HepG2 (cell line): ENCODE results near the gene NOTUM.

ENCODE experiments used
- CCAR2 ChIP-seq: fragments of 200-400 bp; formaldehyde crosslinking; optimal IDR thresholded peaks from 2 replicates; pipeline ENCODE3; 2018; ENCODE audit warnings: low read depth, mild to moderate bottlenecking, low read length, moderate library complexity
- FLYWCH1 ChIP-seq: sonication (generic); formaldehyde crosslinking; IDR thresholded peaks from 2 replicates; pipeline ENCODE4 v1.8.1; 2023; ENCODE audit warnings: mild to moderate bottlenecking, missing genetic modification reagents
- MAZ ChIP-seq, 2 experiments: sonication (generic) in 1 of 2; formaldehyde crosslinking in 1 of 2; IDR thresholded peaks; 2 replicates each; pipeline versions ENCODE4 v1.5.0 to v1.6.1; 2012 to 2020; ENCODE audit warnings: low read depth in 2 of 2, mild to moderate bottlenecking in 2 of 2, borderline replicate concordance in 1 of 2, improper control_type of control experiment in 1 of 2, low read length in 1 of 2, missing genetic modification reagents in 1 of 2, moderate library complexity in 1 of 2
- NONO ChIP-seq, 2 experiments: fragments of 450-650 bp in 1 of 2; sonication (generic) in 1 of 2; formaldehyde crosslinking in 1 of 2; IDR thresholded peaks in 1 of 2; conservative IDR thresholded peaks in 1 of 2; 2 replicates each; pipeline versions ENCODE4 v1.6.1 to v1.8.0; 2017 to 2022; ENCODE audit warnings: mild to moderate bottlenecking in 1 of 2, missing genetic modification reagents in 1 of 2, moderate library complexity in 1 of 2
- POLR2A ChIP-seq, 2 experiments: IDR thresholded peaks; 2 replicates each; pipeline ENCODE4 v1.6.1; 2011; ENCODE audit warnings: low read depth in 2 of 2, low read length in 2 of 2, mild to moderate bottlenecking in 1 of 2, moderate library complexity in 1 of 2; ENCODE audit not compliant: insufficient read depth in 1 of 2
- ZBTB8A ChIP-seq: sonication (generic); formaldehyde crosslinking; IDR thresholded peaks from 2 replicates; pipeline ENCODE4 v1.4.0; 2020; ENCODE audit warnings: mild to moderate bottlenecking, low read depth, missing genetic modification reagents, borderline replicate concordance
- ZFP36 ChIP-seq: fragments of 150-350 bp; IDR thresholded peaks from 2 replicates; pipeline ENCODE4 v1.6.1; 2018; ENCODE audit warnings: borderline replicate concordance, low read length, low read depth; ENCODE audit not compliant: partially characterized antibody
- TF ChIP-seq, protein P1 (sequence below): sonication (generic); formaldehyde crosslinking; IDR thresholded peaks from 2 replicates; pipeline ENCODE4 v1.5.0; 2020; ENCODE audit warnings: mild to moderate bottlenecking, missing genetic modification reagents, moderate library complexity
- TF ChIP-seq, protein P2 (sequence below): IDR thresholded peaks from 2 replicates; pipeline ENCODE4 v1.6.1; 2016; ENCODE audit warnings: missing compliant biosample characterization, missing genetic modification reagents, borderline replicate concordance

DNA sequence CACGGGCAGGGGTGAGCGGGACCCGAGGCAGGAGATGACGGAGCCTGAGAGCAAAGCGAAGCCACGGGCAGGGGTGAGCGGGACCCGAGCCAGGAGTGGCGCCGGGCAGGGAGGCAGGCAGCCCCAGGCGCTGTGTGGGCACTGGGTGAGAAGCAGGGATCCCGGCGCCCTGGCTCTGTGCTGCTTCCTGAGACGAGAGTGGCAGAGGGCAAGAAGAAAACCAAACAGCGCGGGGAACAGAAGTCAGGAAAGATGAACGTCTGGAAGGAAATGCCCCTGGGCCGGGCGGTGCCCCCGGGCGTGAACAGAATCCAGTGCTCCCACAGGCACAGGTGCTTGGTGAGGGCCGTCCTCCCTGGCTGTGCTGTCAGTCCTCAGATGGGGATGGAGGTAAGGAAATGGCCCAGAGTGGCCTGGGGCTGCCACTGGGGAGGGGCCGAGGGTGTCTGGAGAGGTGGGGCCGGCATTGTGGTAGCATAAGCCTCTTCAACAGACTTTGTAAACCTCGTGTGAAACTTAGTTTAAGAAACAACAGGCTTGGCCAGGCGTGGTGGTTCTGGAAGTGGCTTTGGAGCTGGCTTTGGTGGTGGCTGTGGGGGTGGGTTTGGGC is 26.3 kb upstream of the NOTUM start:
- TF ChIP-seq ZBTB8A (CRISPR knock-in tag) (no peak), MAZ (IDR thresholded peaks at IDR 0.05; ENCODE audit: borderline replicate concordance, low read depth, low read length) (no peak), MAZ (CRISPR knock-in tag; IDR thresholded peaks at IDR 0.05; ENCODE audit: low read depth) (no peak), POLR2A (IDR thresholded peaks at IDR 0.05; ENCODE audit: insufficient read depth in 1 of 2, low read depth in 2 of 2, low read length in 2 of 2) (no peak), ZFP36 (no peak), CCAR2 (no peak), NONO (IDR thresholded peaks at IDR 0.05) (no peak), NONO (CRISPR knock-in tag; conservative IDR thresholded peaks at IDR 0.05) (no peak), FLYWCH1 (CRISPR knock-in tag) (no peak)
- TF ChIP-seq, protein P1, sequence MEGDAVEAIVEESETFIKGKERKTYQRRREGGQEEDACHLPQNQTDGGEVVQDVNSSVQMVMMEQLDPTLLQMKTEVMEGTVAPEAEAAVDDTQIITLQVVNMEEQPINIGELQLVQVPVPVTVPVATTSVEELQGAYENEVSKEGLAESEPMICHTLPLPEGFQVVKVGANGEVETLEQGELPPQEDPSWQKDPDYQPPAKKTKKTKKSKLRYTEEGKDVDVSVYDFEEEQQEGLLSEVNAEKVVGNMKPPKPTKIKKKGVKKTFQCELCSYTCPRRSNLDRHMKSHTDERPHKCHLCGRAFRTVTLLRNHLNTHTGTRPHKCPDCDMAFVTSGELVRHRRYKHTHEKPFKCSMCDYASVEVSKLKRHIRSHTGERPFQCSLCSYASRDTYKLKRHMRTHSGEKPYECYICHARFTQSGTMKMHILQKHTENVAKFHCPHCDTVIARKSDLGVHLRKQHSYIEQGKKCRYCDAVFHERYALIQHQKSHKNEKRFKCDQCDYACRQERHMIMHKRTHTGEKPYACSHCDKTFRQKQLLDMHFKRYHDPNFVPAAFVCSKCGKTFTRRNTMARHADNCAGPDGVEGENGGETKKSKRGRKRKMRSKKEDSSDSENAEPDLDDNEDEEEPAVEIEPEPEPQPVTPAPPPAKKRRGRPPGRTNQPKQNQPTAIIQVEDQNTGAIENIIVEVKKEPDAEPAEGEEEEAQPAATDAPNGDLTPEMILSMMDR = no peak
- TF ChIP-seq, protein P2, sequence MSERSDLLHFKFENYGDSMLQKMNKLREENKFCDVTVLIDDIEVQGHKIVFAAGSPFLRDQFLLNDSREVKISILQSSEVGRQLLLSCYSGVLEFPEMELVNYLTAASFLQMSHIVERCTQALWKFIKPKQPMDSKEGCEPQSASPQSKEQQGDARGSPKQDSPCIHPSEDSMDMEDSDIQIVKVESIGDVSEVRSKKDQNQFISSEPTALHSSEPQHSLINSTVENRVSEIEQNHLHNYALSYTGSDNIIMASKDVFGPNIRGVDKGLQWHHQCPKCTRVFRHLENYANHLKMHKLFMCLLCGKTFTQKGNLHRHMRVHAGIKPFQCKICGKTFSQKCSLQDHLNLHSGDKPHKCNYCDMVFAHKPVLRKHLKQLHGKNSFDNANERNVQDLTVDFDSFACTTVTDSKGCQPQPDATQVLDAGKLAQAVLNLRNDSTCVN = no peak
